ENCODE results near the gene SUPT5H. TPM values are rescaled to one million over a fixed set of nuclear protein-coding genes. Genes with fewer than 3 reads are reported as not detected.

Gene SUPT5H
- total RNA-seq, 1 experiment from 2014 or later, result 171 TPM

DNA sequence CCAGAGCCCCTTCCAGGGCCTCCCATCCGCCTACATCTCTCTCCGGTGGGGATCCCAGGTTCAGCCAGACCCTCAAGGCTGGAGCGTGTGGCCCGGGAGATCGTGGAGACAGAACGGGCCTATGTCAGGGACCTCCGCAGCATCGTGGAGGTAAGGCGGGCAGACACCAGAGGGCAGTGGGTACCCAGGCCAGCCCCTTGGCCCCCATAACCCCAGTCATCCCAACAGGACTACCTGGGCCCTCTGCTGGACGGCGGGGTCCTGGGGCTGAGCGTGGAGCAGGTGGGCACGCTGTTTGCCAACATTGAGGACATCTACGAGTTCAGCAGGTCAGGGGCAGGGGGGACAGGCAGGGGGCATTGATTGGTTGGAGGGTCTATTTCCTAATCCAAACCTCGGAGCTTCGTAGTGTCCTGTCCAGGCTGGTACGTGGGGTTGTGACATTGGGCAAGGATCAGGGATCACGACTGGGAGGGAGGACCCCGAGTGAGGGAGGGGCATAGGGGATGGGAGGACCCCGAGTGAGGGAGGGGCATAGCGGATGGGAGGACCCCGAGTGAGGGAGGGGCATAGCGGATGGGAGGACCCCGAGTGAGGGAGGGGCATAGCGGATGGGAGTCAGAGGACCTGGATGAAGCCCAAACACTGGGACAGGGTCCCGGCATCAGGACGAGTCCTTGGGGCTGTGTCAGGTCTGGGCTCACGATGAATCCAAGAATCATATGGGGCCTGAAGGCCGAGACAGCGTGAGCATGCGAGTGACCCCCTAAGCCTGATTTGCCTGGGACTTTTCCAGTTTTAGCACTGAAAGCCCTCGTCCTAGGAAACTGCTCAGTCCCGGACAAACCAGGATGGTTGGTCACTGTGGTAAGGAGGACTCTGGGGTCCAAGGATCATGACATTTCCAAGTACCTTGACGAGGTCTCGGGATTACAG lies 30.0 kb upstream of the SUPT5H start:
- Mint-ChIP-seq H3K4me3 (ENCODE audit: unreplicated experiment) (no peak overlapping the region), H3K27me3 (ENCODE audit: insufficient read depth, unreplicated experiment) (peaks cover 3% of the 10 kb centered on the region), H3K9me3 (ENCODE audit: unreplicated experiment) (no peaks in the 10 kb centered on the region), H3K4me1 (ENCODE audit: low read depth, unreplicated experiment) (peaks cover 29% of the 10 kb centered on the region), H3K27ac (ENCODE audit: unreplicated experiment) (no peak overlapping the region), H3K36me3 (ENCODE audit: insufficient read depth, unreplicated experiment) (peaks cover 52% of the 10 kb centered on the region)
- intact Hi-C loops (cut with micrococcal nuclease; ENCODE audit: unreplicated experiment), result no loop called here
- BruUV-seq (replicated peaks), result no TSS peak
- TF ChIP-seq CTCF (IDR thresholded peaks at IDR 0.05; ENCODE audit: insufficient read depth in 1 of 2, low read depth in 1 of 2, low read length in 1 of 2, severe bottlenecking in 1 of 2, unreplicated experiment in 1 of 2), result no peak
- no peaks in the 10 kb centered on the region for H3K27me3 ChIP-seq (replicated peaks; ENCODE audit: control insufficient read depth, insufficient read depth, low read length)
- ChIA-PET CTCF (interaction anchor here (0.9 to 1.1 kb wide), 2 partner anchors 13 to 14 kb away, joined by 3 read pairs; no protein-coding TSS in a partner anchor), POLR2A (no interaction called here)
- H3K36me3 ChIP-seq (ENCODE audit: control insufficient read depth, insufficient read depth, low read length), result peaks cover 3% of the 10 kb centered on the region
- no peak overlapping the region for H3K4me3 ChIP-seq (ENCODE audit: low read depth, low read length)
- H3K9me3 ChIP-seq, result no peaks in the 10 kb centered on the region
- peaks cover 20% of the 10 kb centered on the region for H3K4me1 ChIP-seq
- no peak for DNase-seq

- Mint-ChIP-seq H3K9me3 (ENCODE audit: unreplicated experiment) (no peaks in the 10 kb centered on the region), H3K27ac (ENCODE audit: unreplicated experiment) (no peak overlapping the region), H3K27me3 (ENCODE audit: insufficient read depth, unreplicated experiment) (peaks cover 3% of the 10 kb centered on the region), H3K36me3 (ENCODE audit: insufficient read depth, unreplicated experiment) (peaks cover 52% of the 10 kb centered on the region), H3K4me1 (ENCODE audit: low read depth, unreplicated experiment) (peaks cover 19% of the 10 kb centered on the region), H3K4me3 (ENCODE audit: unreplicated experiment) (no peak overlapping the region)
- BruUV-seq (replicated peaks), result no TSS peak
- intact Hi-C loops (cut with micrococcal nuclease; ENCODE audit: unreplicated experiment), result no loop called here
- no peak overlapping the region for H3K4me3 ChIP-seq (ENCODE audit: low read depth, low read length)
- POLR2A ChIA-PET, result no interaction called here
- TF ChIP-seq CTCF (IDR thresholded peaks at IDR 0.05; ENCODE audit: insufficient read depth in 1 of 2, low read depth in 1 of 2, low read length in 1 of 2, severe bottlenecking in 1 of 2, unreplicated experiment in 1 of 2), result no peak
- no peaks in the 10 kb centered on the region for H3K27me3 ChIP-seq (replicated peaks; ENCODE audit: control insufficient read depth, insufficient read depth, low read length)
- no peaks in the 10 kb centered on the region for H3K9me3 ChIP-seq
- CTCF ChIA-PET, result interaction anchor here (1.1 kb wide), 1 partner anchor 12 kb away, joined by 3 read pairs; no protein-coding TSS in a partner anchor
- peaks cover 9% of the 10 kb centered on the region for H3K4me1 ChIP-seq
- DNase-seq, result no peak
- H3K36me3 ChIP-seq (ENCODE audit: control insufficient read depth, insufficient read depth, low read length), result peaks cover 3% of the 10 kb centered on the region
Observed at GRCh38 chr19:39416152-39417120, 28.9 kb upstream of the SUPT5H start.

All from Caco-2 (cell line).